HepG2 (cell line): ENCODE measurements around the gene EREG.

Experiments
- CTCF ChIP-seq: sonication (generic); formaldehyde crosslinking; IDR thresholded peaks from 2 replicates; pipeline ENCODE4 v1.5.0; 2020; ENCODE audit warnings: mild to moderate bottlenecking, missing genetic modification reagents, moderate library complexity
- HMG20B ChIP-seq: conservative IDR thresholded peaks from 2 replicates; pipeline ENCODE4 v1.6.1; 2016; ENCODE audit warnings: missing genetic modification reagents, missing compliant biosample characterization
- MAFG ChIP-seq: sonication (generic); formaldehyde crosslinking; IDR thresholded peaks from 2 replicates; pipeline ENCODE4 v1.5.1; 2020; ENCODE audit warnings: mild to moderate bottlenecking, missing genetic modification reagents
- TAF1 ChIP-seq: sonication (generic); formaldehyde crosslinking; IDR thresholded peaks from 2 replicates; pipeline ENCODE4 v1.4.0; 2020; ENCODE audit warnings: missing genetic modification reagents
- TARDBP ChIP-seq: sonication (generic); formaldehyde crosslinking; IDR thresholded peaks from 2 replicates; pipeline ENCODE4 v1.8.0; 2022; ENCODE audit warnings: mild to moderate bottlenecking, missing genetic modification reagents
- ZBTB26 ChIP-seq: IDR thresholded peaks from 2 replicates; pipeline ENCODE4 v1.6.1; 2016; ENCODE audit warnings: missing compliant biosample characterization, missing genetic modification reagents, borderline replicate concordance

GRCh38 chr4:74361671-74362070 is 3.3 kb upstream of the EREG start:
- TF ChIP-seq TAF1 (CRISPR knock-in tag) (no peak), ZBTB26 (CRISPR knock-in tag) (no peak), CTCF (CRISPR knock-in tag) (no peak), HMG20B (CRISPR knock-in tag) (no peak), MAFG (CRISPR knock-in tag) (no peak), TARDBP (CRISPR knock-in tag) (no peak)
